LNCaP clone FGC (cell line): Measurements from ENCODE around the gene ZNF710.

ENCODE experiments used
- DNase-seq: peaks from one replicate; pipeline ENCODE4 v3.0.0-alpha.2; 2011; ENCODE audit warnings: low read depth
- H3K4me3 ChIP-seq: 2 replicates; pipeline ENCODE4 v1.5.1; 2011; ENCODE audit warnings: mild to moderate bottlenecking, low read depth, low read length, control low read depth
- TF ChIP-seq, protein P1 (sequence below): IDR thresholded peaks from 2 replicates; pipeline ENCODE4 v1.5.1; 2012; ENCODE audit warnings: mild to moderate bottlenecking; ENCODE audit not compliant: control insufficient read depth, insufficient read depth; ENCODE audit errors: extremely low read depth

Gene ZNF710

DNA sequence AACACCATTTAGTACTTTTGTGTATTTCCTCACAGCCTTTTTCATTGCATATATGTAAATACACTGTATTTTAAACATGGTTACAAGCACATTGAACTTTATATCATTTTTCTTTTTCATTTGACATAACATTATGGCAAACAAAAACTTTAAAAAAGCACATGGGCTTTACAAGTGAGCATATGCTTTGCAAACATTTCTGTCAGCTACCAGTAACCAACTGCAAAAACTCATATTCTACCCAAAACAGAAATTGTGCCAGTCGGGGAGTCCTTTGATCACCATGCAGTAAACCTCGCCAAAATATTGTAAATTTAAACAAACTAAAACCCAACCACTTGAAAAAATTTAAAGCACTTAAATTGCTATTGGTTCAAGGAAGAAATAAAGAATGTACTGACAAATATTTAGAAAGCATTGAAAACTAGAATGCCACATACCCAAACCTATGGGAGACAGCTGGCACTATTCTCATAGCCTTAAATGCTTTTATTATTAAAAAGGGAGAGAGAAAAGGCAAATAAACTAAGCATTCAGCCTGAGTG, 24.4 kb downstream of the ZNF710 start:
- no peak overlapping the region for H3K4me3 ChIP-seq
- DNase-seq, result no peak
- TF ChIP-seq, protein P1, sequence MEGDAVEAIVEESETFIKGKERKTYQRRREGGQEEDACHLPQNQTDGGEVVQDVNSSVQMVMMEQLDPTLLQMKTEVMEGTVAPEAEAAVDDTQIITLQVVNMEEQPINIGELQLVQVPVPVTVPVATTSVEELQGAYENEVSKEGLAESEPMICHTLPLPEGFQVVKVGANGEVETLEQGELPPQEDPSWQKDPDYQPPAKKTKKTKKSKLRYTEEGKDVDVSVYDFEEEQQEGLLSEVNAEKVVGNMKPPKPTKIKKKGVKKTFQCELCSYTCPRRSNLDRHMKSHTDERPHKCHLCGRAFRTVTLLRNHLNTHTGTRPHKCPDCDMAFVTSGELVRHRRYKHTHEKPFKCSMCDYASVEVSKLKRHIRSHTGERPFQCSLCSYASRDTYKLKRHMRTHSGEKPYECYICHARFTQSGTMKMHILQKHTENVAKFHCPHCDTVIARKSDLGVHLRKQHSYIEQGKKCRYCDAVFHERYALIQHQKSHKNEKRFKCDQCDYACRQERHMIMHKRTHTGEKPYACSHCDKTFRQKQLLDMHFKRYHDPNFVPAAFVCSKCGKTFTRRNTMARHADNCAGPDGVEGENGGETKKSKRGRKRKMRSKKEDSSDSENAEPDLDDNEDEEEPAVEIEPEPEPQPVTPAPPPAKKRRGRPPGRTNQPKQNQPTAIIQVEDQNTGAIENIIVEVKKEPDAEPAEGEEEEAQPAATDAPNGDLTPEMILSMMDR, result no peak

DNA sequence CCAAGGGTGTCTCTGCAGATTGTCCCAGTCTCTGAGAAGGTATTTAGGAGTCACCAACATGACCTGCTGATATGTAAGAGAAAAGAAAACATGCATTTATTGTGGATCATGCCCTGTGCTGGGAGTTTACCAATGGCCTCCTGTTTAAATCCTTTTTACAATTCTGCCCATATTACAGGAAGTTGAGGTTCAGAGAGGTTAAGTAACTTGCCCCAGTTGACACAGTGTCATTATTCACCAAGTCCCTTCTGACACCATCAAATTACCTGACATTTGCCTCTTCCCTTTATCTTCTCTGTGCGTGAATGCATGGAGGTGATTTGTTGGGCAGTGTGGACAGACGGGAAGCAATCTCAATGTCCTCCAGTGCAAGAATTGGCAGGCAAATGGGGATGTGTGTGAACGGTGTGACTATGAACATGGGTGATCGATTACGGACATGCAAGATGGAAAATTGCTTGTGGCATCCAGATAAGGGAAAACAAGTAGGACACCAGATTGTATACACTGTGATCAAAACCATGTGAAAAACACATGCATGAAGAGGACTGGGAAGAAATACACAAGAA, 27.3 kb downstream of the ZNF710 start:
- DNase-seq, result no peak
- TF ChIP-seq, protein P1, result no peak
- H3K4me3 ChIP-seq, result no peak overlapping the region

DNA sequence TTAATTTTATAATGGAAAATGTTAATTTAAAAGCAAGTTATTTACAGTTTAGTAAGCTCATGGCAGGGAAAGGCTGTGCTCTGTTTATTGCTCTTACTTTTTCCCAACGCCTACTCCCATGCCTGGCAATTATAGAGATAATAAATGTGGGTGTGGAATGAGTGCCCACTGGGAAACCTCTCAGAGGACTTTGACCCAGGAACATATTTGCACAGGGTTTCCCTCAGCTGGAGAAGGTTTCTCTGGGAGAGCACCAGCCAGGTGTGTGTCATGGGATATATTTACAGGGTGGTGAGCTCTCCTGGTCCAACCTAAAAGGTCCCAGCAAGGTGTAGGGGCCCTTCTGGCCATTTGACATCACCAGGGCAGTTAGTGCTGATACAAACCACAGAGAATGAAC, 27.9 kb downstream of the ZNF710 start:
- TF ChIP-seq, protein P1, result no peak
- no peak overlapping the region for H3K4me3 ChIP-seq
- DNase-seq, result no peak

DNA sequence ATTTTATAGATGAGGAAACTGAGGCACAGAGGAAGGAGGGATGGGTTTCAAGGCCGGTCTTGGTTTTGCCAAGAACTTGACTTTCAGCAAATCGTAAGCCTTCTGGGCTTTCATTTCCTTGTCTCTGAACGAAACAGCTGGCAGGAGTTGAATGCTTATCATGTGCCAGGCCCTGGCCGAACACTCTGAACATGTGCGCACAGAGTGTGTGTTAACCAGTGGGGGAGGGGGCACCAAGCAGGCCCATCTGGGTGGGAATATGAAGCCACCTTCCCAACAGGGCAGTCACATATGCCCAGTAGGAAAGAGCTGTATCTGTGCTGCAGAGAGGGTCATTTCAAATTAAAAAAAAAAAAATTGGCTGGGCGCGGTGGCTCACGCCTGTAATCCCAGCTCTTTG, 29.3 kb downstream of the ZNF710 start:
- no peak for DNase-seq
- H3K4me3 ChIP-seq, result no peak overlapping the region
- TF ChIP-seq, protein P1, result no peak

DNA sequence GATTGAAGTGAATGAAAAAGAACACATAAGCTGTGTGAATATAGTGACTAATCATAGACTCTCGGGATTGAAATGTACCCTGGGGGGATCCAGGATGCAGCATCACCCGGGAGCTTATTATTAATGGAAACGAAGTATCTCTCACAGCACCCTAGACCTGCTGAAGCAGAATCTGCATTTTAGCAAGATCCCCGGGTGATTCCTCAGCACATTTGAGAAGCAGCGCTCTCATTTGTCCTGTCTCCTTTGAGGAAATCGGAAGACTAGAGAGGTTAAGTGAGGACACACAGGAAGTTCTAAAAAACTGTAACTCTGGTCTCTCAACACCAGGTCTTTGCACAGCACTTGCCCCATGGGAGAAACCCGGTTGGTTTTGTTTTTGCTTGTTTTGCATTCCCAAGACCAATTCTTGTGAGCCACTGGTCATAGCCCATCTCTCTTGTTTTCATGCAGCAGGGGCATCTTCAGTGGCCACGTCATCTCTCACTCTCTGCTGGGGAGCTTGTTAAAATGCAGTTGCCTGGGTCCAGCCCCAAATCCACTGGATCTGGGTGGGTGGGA, 30.2 kb downstream of the ZNF710 start:
- no peak for DNase-seq
- TF ChIP-seq, protein P1, result no peak
- no peak overlapping the region for H3K4me3 ChIP-seq

DNA sequence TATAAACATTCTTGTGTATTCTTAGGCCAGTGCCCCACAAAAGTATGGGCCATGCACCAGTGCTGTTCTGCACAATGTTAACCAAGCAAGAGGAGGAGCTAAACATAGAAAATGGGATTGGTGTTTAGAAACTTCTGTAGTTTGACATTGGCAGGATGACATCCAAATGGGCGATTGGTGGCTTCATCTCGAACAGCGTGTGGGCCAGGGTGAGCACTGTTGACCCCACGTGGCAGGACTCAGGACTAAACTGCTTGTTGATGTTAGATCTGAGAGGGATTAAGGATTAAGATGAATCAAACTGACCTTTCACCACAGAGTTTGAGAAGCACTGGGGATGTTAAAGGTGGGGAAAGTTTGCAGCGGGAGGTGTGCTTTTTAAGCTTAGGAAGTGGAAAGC, 31.9 kb downstream of the ZNF710 start:
- TF ChIP-seq, protein P1, result no peak
- H3K4me3 ChIP-seq, result no peak overlapping the region
- no peak for DNase-seq

DNA sequence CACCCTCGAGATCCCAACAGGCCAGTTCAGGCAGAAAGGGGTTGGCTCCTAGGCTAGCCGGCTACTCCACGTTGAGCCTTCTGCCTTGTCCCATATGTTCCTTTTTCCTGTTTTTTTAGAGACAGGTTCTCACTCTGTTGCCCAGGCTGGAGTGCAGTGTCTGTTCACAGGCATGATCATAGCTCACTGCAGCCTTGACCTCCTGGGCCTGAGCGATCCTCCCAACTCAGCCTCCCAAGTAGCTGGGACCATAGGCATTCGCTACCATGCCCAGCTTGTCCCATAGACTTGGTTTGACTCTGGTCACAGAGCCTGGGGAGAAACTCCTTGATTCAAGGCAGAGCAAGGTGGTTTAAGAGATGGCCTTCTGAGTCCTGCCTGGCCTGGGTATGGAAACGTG, 32.3 kb downstream of the ZNF710 start:
- no peak for DNase-seq
- H3K4me3 ChIP-seq, result no peak overlapping the region
- TF ChIP-seq, protein P1, result no peak
